Measurements from ENCODE around the gene ARHGAP25.

The ARHGAP25 gene

DNA sequence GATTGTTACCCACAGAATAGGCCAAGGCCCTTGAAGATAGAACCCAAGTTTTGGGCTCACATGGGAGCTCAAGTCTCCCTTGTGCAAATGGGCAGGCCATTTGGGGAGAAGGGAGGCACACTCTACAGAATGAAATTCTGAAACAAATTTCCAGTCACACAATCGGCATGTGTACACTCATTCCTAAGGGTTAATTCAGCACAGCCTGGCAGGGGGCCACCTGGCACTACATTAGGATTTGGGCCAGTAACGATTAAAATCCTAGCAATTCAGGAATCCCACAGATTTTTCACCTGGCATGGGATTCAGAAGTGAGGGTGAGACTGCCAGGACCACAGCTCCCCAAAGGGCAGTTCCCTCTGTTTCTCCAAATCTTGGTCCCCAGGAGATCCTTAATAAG is 90.2 kb downstream of the ARHGAP25 start:
- Histone ChIP-seq H3K36me3 (ENCODE audit: insufficient read depth, low read length) (no peaks in the 10 kb centered on the region), H3K9ac (ENCODE audit: insufficient read length) (no peak overlapping the region), H3K4me3 (no peak overlapping the region), H3K9me3 (ENCODE audit: low read depth, low read length) (no peaks in the 10 kb centered on the region), H3K27ac (no peak overlapping the region)
- TF ChIP-seq EZH2 (IDR thresholded peaks at IDR 0.05) (no peak), FOXP2 (optimal IDR thresholded peaks at IDR 0.05; ENCODE audit: control extremely low read depth, extremely low read length, insufficient read depth) (no peak), POLR2AphosphoS5 (IDR thresholded peaks at IDR 0.05; ENCODE audit: borderline replicate concordance, low read depth, low read length) (no peak)
- no peak for DNase-seq (ENCODE audit: low read depth, low spot score)

GRCh38 chr2:68825866-68826265 is 91.3 kb downstream of the ARHGAP25 start:
- no peak overlapping the region for H3K4me3 ChIP-seq
- no peak for TF ChIP-seq POLR2AphosphoS5 (IDR thresholded peaks at IDR 0.05; ENCODE audit: borderline replicate concordance, low read depth, low read length)
- no peak for TF ChIP-seq EZH2 (IDR thresholded peaks at IDR 0.05)
- TF ChIP-seq FOXP2 (optimal IDR thresholded peaks at IDR 0.05; ENCODE audit: control extremely low read depth, extremely low read length, insufficient read depth) = no peak
- no peak overlapping the region for H3K9ac ChIP-seq (ENCODE audit: insufficient read length)
- H3K9me3 ChIP-seq (ENCODE audit: low read depth, low read length) = no peaks in the 10 kb centered on the region
- no peak overlapping the region for H3K27ac ChIP-seq
- H3K36me3 ChIP-seq (ENCODE audit: insufficient read depth, low read length) = no peaks in the 10 kb centered on the region
- DNase-seq (ENCODE audit: low read depth, low spot score) = no peak

DNA sequence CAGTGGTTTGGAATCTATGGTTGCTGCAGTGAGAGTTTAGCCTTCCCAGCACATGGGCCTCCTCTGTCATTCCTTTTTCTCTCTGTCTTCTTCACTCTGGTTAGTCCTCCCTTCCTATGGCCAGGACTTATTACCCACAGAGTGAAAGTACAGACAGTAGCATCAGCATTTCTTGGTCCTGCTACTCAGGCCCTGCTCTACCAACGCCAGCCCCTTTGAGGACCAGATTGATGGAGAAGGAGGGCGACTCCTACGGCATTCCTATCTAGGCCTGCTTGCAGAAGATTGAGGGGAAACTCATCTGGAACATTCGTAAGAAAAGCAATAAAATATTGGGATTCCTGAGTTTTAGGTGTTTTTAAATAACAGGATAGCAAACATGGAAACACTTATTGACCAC is 93.1 kb downstream of the ARHGAP25 start:
- no peak for DNase-seq (ENCODE audit: low read depth, low spot score)
- TF ChIP-seq EZH2 (IDR thresholded peaks at IDR 0.05) (no peak), FOXP2 (optimal IDR thresholded peaks at IDR 0.05; ENCODE audit: control extremely low read depth, extremely low read length, insufficient read depth) (no peak), POLR2AphosphoS5 (IDR thresholded peaks at IDR 0.05; ENCODE audit: borderline replicate concordance, low read depth, low read length) (no peak)
- Histone ChIP-seq H3K27ac (no peak overlapping the region), H3K9me3 (ENCODE audit: low read depth, low read length) (no peaks in the 10 kb centered on the region), H3K4me3 (no peak overlapping the region), H3K36me3 (ENCODE audit: insufficient read depth, low read length) (no peaks in the 10 kb centered on the region), H3K9ac (ENCODE audit: insufficient read length) (no peak overlapping the region)

- Histone ChIP-seq H3K4me3 (peak overlapping the region; percentile 57), H3K36me3 (ENCODE audit: insufficient read depth, low read length) (no peaks in the 10 kb centered on the region), H3K9ac (ENCODE audit: insufficient read length) (no peak overlapping the region), H3K9me3 (ENCODE audit: low read depth, low read length) (no peaks in the 10 kb centered on the region), H3K27ac (peak overlapping the region; percentile 67; the same call in 1 of the 2 replicates)
- peak; percentile 96 for DNase-seq (ENCODE audit: low read depth, low spot score)
- TF ChIP-seq EZH2 (IDR thresholded peaks at IDR 0.05) (no peak), FOXP2 (optimal IDR thresholded peaks at IDR 0.05; ENCODE audit: control extremely low read depth, extremely low read length, insufficient read depth) (peak; percentile 99), POLR2AphosphoS5 (IDR thresholded peaks at IDR 0.05; ENCODE audit: borderline replicate concordance, low read depth, low read length) (peak; percentile 41; the same call in 1 of the 2 replicates)
Measured at GRCh38 chr2:68828887-68829708, 94.5 kb downstream of the ARHGAP25 start.

DNA sequence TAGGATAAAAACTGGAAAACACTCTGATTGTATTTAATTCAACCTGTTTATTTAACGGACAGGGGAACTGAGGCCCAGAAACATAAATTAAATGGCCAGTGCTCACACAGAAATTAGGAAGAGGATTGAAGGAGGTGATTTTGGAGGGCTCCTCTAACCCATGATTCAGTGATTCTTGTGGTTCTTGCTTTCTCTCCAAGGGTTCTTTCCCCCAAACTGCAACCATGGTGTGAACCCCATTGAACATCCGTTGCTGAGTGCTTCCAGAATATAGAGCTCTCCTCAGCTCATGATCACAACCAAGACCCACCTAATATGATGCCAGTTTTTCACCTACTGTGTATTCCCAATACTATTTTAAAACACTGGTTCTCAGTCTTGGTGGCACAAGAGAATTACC is 95.1 kb downstream of the ARHGAP25 start:
- H3K36me3 ChIP-seq (ENCODE audit: insufficient read depth, low read length) = no peaks in the 10 kb centered on the region
- H3K9me3 ChIP-seq (ENCODE audit: low read depth, low read length) = no peaks in the 10 kb centered on the region
- TF ChIP-seq POLR2AphosphoS5 (IDR thresholded peaks at IDR 0.05; ENCODE audit: borderline replicate concordance, low read depth, low read length) = no peak
- no peak for TF ChIP-seq EZH2 (IDR thresholded peaks at IDR 0.05)
- no peak for TF ChIP-seq FOXP2 (optimal IDR thresholded peaks at IDR 0.05; ENCODE audit: control extremely low read depth, extremely low read length, insufficient read depth)
- H3K9ac ChIP-seq (ENCODE audit: insufficient read length) = no peak overlapping the region
- H3K4me3 ChIP-seq = peak overlapping the region; percentile 57
- H3K27ac ChIP-seq = peak overlapping the region; percentile 39; the same call in 1 of the 2 replicates
- no peak for DNase-seq (ENCODE audit: low read depth, low spot score)

DNA sequence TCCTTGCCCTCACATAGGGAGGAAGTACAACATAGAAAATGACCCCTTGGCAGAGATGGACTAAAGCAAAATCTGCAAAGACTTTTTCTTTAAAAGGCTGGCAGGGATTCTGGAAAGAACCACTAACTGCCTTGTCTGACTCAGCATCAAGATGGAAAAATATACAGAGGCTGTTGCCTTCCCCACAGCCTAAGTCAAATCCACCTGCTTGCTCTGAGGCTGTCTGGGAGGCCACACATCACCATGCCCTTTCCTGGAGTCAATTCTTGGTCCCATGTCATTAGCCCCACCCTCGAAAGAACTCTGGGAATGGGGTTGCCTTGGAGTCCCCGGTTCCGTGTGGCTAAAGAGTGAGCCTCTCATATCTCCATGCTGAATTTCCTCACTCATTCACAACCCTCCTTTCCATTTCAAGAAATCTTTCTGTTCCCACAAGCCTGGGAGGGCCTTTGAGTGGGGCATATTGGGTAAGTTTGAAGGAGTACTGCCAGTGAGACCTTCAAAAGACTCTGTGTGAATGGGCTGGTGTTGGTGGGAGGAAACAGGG is 97.1 kb downstream of the ARHGAP25 start:
- no peak for DNase-seq (ENCODE audit: low read depth, low spot score)
- Histone ChIP-seq H3K36me3 (ENCODE audit: insufficient read depth, low read length) (no peaks in the 10 kb centered on the region), H3K9me3 (ENCODE audit: low read depth, low read length) (no peaks in the 10 kb centered on the region), H3K9ac (ENCODE audit: insufficient read length) (no peak overlapping the region), H3K27ac (no peak overlapping the region), H3K4me3 (no peak overlapping the region)
- TF ChIP-seq FOXP2 (optimal IDR thresholded peaks at IDR 0.05; ENCODE audit: control extremely low read depth, extremely low read length, insufficient read depth) (no peak), POLR2AphosphoS5 (IDR thresholded peaks at IDR 0.05; ENCODE audit: borderline replicate concordance, low read depth, low read length) (no peak)

- DNase-seq (ENCODE audit: low read depth, low spot score) = no peak
- Histone ChIP-seq H3K9ac (ENCODE audit: insufficient read length) (no peak overlapping the region), H3K27ac (no peak overlapping the region), H3K9me3 (ENCODE audit: low read depth, low read length) (no peaks in the 10 kb centered on the region), H3K4me3 (no peak overlapping the region), H3K36me3 (ENCODE audit: insufficient read depth, low read length) (no peaks in the 10 kb centered on the region)
- no peak for TF ChIP-seq POLR2AphosphoS5 (IDR thresholded peaks at IDR 0.05; ENCODE audit: borderline replicate concordance, low read depth, low read length)
- no peak for TF ChIP-seq FOXP2 (optimal IDR thresholded peaks at IDR 0.05; ENCODE audit: control extremely low read depth, extremely low read length, insufficient read depth)
- no peak for TF ChIP-seq EZH2 (IDR thresholded peaks at IDR 0.05)
Measured at GRCh38 chr2:68832233-68832869, 97.7 kb downstream of the ARHGAP25 start.

DNA sequence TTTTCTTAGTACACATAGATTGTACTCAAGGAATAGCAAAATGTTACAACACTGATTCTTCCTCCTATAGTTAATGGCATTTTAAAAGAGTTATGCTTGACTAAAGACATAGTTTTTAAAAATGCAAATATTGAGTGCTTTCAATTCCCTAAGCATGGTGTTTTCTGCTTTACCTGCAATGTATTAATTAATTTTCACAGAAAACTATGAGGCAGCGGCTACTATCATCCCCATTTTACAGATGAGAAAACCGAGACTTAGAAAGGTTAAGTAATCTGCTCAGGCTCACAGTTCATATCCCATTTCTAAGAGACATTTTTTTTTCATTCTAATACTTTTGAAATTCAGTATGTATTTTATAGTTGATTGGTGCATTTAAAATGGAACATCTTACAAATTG is 98.6 kb downstream of the ARHGAP25 start:
- no peak for DNase-seq (ENCODE audit: low read depth, low spot score)
- H3K9ac ChIP-seq (ENCODE audit: insufficient read length) = no peak overlapping the region
- H3K9me3 ChIP-seq (ENCODE audit: low read depth, low read length) = no peaks in the 10 kb centered on the region
- no peak overlapping the region for H3K27ac ChIP-seq
- H3K4me3 ChIP-seq = no peak overlapping the region
- H3K36me3 ChIP-seq (ENCODE audit: insufficient read depth, low read length) = no peaks in the 10 kb centered on the region
- no peak for TF ChIP-seq EZH2 (IDR thresholded peaks at IDR 0.05)
- TF ChIP-seq FOXP2 (optimal IDR thresholded peaks at IDR 0.05; ENCODE audit: control extremely low read depth, extremely low read length, insufficient read depth) = no peak
- TF ChIP-seq POLR2AphosphoS5 (IDR thresholded peaks at IDR 0.05; ENCODE audit: borderline replicate concordance, low read depth, low read length) = no peak

All from SK-N-MC (cell line).